Fibroblast of skin of right quadriceps (primary cell): ENCODE data around the gene PRX.
"Not testable (repeated sequence)": the region's sequence is repeated elsewhere in the genome, so short reads cannot be mapped to it uniquely, and the experiment has no call there.

Experiments
- DNase-seq: peaks from one replicate; pipeline ENCODE4 v3.0.0-alpha.2; 2013

Gene PRX

DNA sequence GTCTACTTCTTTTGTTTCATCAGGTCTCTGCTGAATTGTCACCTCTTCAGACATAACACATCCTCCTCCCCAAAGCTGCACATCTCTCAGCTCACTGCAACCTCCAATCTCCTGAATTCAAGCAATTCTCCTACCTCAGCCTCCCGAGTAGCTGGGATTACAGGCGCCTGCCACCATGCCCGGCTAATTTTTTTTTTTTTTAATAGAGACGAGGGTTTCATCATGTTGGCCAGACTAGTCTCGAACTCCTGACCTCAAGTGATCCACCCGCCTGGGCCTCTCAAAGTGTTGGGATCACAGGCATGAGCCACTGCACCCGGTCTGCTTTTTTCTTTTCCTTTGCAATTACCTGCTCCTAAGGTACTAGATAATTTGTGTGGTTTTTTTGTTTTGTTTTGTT, 19.6 kb upstream of the PRX start:
- DNase-seq, result not testable (repeated sequence)

DNA sequence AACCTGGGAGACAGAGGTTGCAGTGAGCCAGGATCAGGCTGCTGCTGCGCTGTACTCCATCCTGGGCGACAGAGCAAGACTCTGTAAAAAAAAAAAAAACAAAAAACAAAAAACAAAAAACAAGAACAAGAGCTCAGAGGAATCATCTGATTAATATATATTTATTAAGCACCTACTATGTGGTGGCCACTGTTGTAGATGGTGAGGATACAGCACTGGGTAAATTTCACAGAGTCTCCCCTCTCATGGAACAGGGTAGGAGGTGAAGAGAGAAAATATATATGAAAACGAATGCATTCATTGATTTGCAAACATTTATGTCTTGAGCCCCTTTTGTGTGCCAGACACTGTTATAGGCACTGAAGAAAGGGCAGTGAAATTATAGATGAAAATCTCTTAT, 18.5 kb upstream of the PRX start:
- no peak for DNase-seq

DNA sequence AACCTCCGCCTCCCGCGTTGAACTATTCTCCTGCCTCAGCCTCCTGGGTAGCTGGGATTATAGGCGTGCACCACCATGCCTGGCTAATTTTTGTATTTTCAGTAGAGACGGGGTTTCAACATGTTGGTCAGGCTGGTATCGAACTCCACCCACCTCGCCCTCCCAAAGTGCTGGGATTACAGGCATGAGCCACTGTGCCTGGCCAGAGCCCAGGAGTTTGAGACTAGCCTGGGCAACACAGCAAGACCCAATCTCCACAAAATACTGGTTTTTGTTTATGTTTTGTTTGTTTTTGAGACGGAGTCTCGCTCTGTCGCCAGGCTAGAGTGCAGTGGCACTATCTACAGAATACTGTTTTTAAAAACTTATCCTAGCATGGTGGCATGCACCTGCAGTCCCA, 17.1 kb upstream of the PRX start:
- DNase-seq, result not testable (repeated sequence)

DNA sequence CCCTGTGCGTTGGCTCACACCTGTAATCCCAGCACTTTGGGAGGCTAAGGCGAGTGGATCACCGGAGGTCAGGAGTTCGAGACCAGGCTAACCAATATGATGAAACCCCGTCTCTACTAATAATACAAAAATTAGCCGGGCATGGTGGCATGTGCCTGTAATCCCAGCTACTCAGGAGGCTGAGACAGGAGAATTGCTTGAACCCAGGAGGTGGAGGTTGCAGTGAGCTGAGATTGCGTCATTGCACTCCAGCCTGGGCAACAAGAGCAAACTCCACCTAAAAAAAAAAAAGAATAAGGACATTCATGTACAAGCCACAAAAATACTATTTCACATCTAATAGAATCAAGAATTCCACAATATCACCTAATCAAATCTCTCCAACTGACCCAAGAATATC, 15.0 kb upstream of the PRX start:
- not testable (repeated sequence) for DNase-seq

DNA sequence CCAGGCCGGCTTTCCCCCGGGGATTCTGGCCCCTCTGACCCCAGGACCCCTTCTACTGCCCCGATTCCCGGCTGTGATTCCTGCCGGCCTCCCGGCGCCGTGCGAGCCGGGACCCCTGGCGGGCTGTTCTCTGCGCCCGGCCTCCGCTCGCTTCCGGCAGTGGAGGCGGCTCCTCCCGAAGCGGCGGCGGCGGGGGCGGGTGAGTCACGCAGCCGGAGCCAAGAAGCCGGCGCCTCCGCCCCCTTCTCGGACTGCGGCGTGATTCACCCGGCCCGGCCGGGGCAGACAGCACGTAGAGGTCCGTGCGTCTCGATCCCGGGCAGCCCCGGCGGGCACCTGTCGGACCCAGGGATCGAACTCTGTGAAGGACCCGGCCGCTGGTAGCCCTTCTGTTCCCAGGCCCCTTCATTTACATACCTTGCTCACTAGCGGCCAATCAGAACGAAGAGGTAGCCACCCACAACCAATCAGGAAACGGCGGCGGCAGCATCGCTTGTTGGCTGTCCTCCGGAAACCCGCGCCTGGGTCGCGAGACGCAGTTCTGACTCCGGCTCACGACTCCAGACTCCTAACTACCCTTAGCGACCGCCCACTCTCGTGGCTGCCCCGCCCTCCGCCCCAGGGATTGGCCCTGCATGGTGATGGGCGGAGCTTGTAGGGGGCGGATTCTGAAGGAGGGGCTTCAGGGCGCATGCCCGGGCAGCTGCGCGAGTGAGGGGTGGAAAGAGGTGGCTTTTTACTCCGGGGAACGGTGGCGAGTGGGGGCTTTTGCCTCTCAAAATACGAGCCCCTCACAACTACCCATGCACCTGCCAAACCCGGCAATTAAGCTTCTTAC, 12.5 kb upstream of the PRX start, which contains the start of gene SERTAD1:
Gene SERTAD1, minus strand, starts transcription at position 543 of the 838 bp plus-strand sequence. CDS start 2,446 bp downstream, outside the sequence.
- DNase-seq, result peak; percentile 99

DNA sequence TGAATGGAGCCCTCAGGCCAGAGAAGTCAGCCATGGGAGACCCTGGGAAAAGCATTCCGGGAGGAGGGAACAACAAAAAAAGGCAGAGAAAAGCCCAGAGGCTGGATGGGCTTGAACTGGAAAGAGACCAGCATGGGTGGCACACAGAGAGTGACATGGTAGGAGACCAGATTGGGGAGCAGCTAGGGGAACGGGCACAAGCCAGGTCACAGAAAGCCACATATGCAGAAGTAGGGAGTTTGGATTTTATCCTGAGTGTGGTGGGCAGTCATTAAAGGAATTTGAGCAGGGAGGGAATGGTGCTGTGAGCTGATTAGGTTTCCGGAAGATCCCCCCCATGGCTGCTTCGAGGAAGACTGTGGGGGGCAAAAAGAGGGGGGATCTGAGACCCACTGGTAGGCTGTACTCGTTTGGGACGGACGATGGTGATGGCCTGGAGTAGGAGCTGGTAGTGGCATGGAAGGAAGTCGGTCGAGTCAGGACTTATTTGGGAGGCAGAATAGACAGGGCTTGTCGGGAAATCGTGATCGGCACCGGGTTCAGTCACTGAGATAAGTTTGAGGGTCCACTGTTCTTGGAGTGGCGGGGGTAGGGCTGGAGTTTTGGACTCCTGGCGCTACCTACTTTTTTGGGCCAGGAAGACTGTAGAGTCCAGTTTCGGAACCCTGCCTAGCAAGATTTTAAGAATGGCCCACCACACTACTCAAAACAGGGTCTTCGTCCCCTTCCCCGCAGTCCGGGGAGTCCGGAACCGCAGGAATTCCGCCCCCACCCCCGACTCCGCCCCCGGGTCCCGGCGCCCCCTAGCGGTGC, 11.7 kb upstream of the PRX start:
- DNase-seq, result peak; percentile 24

DNA sequence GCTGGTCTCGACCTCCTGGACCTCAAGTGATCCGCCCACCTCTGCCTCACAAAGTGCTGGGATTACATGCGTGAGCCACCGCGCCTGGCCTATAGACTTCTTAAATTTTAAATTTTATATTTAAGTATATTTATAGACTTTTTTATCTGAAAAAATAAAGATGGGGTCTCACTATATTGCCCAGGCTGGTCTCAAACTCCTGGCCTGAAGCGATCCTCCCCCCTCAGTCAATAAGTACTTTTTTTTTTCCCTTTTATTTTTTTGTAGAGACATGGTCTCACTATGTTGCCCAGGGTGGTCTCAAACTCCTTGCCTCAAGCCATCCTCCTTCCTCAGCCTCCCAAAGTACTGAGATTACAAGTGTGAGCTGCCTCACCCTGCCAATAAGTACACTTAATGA, 10.8 kb upstream of the PRX start:
- DNase-seq, result no peak

DNA sequence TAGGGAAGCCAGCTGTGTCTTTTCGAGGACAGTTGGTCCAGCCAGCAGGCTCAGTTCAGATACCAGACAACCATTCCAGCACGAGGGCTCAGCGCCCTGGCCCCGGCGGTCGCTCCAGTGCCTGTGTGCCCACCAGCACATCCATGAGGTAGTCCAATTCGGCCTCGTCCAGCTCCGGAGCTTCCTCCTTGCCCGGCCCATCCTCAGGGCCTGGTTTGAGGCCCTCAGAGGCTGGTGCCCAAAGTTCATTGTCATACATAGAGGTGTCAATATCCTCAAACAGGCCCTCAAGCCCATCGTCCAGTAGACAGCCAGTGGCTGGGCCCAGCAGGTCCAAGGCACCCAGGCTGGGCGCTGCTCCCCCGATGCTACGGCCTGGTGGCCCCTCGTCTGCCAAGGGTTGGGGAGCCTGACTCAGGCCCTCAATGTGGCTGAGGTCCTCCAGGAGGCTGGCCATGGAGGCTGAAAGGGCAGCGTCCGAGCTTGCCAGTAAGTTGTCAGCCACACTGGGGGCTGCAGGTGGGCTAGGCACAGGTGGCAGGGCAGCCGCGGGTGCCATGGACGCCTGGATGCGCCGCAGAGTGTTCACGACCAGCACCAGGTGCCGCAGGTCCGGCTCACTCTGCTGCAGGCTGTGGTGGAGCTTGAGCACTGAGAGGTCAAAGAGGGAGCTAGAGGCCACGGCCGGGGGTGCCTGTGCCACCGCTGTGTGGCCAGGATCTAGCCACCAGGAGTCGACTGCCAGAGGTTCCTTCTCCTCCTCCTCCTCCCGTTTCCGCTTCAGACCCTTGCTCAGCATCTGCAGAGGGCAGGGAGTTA, 9.8 kb upstream of the PRX start:
- DNase-seq, result no peak

DNA sequence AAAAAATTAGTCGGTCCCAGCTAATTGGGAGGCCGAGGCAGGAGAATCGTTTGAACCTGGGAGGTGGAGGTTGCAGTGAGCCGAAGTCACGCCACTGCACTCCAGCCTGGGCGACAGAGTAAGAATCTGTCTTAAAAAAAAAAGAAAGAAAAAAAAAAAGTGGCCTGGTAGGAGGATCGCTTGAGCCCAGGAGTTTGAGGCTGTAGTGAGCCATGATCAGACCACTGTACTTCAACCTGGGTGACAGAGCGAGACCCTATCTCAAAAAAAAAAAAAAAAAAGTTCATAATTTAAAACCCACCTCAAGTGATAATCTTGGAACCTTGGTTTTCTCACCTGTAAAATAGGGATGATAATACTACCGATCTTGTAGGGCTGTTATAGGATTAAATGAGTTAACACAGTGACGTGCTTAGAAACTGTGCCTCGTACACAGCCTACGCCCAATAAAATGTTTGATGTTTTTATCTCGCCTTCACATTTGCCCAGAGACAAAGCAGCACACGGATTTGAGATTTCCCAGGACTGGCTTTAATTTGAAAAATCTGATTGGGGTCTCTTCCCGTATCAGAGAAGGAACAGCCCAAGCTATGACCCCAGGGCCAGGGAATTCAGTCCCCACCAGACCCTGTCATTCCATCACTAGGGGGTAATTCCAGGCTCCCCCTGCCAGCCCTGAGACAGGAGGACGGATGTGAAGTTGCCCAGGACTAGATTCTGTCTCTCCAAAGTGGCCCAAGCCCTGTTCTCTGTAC, 9.0 kb upstream of the PRX start:
- no peak for DNase-seq

DNA sequence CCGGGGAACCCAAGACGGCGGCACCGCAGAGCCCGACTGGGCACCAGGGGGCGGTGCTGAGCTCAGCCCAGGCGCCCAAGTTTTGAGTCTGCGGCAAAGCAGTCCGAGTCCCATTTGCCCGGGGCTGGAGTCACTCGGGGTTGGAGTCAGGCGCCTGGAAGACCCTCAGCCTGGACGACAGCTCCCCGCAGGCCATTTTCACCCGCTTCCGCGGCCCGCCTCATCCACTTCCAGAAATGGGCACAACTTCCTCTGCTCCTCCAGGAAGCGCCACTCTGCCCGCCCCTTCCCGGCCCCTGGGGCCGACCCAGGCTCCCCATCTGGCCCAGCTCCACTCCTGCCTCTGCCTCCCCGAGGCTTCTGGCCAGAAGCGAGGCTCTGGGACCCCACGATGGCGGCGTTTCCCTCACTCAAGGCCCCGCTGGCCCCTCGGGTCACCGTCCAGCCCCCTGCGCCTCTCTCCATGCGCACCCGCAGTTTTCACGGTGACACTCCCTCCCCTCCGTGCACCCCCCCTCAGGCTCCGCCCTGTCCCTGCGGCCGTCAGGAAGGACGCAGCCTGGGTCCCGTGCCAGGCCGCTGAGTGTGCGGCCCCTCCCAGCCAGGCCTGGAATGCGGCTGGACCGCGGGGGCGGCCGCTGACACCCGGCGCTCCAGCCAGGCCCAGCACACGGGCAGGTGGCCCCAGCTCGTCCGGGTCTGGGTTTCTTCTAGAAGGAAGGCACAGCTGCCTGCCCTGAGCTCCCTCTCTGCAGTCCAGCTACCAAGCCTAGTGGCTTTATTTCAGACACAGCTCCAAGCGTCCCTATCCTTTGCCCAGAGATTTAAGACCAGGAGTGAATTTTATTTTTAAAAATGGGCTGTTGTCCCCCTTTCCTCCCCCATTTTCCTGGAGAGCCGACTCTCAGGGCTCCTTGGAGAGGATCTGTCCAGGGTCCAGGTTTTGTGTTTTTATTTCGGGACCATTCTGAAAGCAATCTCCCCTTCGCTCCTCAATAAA, 7.9 kb upstream of the PRX start:
- peak; percentile 83 for DNase-seq

DNA sequence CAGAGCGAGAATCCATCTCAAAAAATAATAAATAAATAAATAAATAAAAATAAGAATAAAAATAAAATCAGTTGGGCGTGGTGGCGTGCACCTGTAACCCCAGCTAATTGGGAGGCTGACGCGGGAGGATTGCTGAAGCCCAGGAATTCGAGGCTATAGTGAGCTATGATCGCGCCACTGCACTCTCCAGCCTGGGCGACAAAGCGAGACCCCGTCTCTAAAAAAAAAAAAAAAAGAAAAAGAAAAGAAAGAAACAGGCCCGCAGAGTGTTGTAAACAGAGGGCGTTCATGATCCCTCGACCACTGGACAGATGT, 7.2 kb upstream of the PRX start:
- no peak for DNase-seq

DNA sequence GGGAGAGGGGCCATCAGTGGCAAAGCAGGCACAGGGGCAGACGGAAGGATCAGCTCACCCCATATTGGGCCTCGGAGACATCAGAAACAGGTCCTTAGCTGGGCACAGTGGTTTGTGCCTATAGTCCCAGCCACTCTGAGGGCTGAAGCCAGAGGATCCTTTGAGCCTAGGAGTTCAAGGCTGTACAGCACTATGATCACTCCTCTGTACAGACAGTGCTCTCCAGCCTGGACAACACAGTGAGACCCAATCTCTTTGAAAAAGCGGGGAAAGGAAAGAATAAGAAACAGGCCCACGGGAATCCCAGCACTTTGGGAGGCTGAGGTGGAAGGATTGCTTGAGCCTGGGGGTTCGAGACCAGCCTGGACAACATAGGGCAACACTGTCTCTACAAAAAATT, 6.6 kb upstream of the PRX start:
- DNase-seq, result no peak

DNA sequence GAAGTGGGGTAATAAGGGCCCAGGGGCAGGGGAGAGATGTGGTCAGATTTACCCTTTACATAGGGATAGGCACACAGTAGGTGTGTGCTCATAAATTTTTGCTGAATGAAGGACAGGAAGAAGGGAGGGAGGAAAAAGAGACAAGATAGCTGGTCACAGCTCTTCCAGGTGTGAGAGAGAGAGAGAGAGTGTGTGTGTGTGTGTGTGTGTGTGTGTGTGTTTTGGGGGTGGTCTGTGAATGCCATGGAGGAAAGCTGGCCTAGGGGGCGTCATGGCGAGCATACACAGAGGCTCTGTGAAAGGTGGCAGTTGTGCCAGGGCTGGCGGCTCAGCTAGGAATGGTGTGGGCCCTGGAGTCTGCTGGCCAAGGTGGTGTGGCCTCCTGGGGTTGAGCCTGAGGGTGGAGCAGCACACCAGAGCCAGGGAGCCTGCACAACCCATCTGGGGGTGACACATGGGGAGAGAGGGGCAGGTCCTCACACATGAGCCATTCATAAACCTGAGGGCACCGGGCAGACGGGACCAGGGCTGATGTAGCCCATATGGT, 6.0 kb upstream of the PRX start:
- DNase-seq, result no peak

DNA sequence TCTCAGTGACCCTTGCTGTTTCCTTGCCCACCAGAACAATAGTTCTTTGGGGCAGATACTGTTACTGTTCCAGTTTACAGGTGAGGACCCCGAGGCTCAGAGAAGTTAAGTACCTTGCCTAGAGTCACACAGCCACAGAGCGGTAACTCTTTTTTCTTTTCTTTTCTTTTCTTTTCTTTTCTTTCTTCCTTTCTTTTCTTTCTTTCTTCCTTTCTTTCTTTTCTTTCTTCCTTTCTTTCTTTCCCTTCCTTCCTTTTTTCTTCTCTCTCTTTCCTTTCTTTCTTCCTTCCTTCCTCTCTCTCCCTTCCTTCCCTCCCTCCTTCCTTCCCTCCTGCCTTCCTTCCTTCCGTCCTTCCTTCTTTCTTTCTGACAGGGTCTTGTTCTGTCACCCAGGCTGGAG, 4.9 kb upstream of the PRX start:
- no peak for DNase-seq

DNA sequence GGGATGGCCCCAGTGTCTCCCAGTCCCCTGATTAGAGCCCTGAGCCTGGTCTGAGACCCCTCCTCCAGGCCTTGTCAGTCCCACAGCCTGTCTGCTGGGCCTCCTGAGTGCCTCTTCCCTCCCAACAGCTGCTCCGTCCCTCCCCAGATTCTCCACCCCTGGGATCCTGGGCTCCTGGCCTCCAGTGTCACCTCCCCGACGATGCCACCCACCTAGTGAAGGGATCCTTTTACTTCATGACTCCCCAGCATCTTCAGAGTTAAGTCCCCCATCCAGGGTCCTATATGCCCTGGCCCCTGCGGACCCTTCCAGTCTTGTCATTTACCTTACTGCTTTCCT, 4.4 kb upstream of the PRX start:
- DNase-seq, result no peak

DNA sequence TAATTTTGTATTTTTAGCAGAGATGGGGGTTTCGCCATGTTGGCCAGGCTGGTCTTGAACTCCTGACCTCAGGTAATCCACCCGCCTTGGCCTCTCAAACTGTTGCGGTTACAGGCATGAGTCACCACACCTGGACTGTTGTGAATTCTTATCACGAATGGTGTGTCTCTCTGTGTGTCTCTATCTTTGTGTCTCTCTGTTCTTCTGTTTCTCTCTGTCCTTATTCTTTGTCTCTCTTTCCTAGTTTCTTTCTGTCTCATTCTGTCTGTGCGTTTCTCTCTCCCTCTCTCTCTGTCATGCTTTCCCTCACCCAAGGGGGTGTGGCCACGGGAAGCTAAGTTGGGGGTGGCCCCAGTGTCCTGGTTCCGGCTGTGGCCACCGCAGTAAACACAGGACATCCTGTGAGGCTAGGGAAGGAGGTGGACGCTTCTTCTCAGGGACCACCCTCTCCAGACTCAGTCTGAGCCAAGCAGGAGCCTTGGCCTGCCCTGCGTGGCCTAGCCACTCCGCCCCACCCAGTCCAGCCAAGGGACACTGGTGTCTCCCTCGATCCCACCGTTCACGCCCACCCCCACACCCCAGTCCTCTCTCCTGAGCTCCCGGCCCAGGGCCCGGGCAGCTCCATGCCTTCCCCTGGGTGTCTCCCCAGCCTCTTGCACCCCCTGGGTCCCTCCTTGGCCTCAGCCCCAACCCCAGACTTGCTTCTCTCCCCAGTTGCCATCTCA, 3.9 kb upstream of the PRX start:
- peak; percentile 43 for DNase-seq

DNA sequence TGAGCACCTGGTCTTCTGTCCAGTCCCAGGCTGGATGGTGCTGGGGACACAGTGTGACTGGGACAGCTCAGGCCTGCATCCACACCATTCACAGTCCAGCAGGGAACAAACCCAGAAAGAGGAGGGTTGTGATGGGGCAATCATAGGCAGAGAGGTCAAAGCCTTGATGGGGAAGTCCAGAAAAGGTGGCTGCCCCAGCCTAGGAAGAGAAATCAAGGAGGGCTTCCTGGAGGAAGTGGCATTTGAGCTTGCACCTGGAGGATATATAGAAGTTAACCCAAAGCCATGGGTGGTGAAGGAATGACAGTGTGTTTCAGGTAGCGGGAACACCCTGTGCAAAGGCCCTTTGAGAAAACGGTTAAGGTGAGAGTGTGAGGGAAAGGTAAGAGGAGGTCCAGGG, 2.6 kb upstream of the PRX start:
- DNase-seq, result no peak

DNA sequence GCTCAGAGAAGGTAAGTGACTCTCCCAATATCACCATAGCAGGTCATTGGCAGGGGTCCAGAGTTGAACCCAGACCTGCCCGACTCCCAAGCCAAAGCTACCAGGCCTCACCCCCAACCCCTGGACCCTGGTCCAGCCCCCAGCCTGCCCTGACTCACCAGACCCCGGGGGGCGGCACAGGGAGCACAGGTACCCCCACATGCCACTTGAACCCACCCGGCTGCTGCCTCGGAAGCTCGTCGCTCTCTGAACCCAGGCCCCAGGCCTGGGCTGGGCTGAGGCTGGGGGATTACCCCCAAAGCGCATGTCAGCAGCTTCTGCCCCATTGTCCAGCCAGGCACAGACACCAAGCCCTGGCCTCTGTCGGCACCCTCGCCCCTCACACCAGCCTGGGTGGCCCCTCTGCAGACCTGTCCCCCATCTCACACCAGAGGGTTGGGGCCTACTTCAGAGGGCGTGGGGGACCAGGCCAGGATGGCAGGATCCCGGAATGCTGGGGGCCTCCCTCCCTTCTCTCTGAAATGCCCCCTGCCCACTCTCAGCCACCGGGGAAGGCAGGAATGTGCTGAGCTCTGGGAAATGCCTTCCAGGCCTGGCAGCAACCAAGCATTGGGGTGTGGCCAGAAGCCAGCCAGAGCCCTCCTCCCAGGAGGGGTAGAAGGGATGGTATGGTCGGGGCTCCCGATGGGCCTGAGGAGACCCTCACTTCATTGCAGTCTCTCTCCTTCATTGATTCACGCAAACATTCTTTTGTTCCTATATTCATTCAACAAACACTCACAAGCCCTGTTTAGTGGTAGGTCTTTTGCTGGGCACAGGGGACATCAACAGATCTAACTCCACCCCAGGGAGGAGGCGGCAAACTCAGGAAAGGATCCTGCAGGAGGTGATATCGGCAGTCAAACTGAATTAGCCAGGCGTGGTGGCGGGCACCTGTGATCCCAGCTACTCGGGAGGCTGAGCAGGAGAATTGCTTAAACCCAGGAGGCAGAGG, 1.7 kb upstream of the PRX start:
- DNase-seq, result no peak

DNA sequence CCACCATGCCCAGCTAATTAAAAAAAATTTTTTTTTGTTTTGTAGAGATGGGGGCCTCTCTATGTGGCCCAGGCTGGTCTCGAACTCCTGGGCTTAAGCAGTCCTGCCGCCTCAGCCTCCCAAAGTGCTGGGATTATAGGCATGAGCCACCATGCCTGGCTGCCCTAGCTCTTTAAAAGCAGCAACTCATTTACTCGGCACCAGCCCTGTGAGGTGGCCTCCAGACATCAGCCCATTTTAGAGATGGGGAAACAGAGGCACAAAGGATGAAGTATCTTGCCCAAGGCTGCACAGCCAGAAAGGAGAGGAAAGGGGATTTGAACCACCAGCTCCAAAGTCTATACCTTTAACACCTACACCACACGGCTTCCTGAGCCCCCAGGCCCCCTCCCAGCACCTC, 312 bp downstream of the PRX start:
- DNase-seq, result no peak
